ENCODE results near the gene POLK.
"Not testable (repeated sequence)": the region's sequence is repeated elsewhere in the genome, so short reads cannot be mapped to it uniquely, and the experiment has no call there.

The POLK gene

DNA sequence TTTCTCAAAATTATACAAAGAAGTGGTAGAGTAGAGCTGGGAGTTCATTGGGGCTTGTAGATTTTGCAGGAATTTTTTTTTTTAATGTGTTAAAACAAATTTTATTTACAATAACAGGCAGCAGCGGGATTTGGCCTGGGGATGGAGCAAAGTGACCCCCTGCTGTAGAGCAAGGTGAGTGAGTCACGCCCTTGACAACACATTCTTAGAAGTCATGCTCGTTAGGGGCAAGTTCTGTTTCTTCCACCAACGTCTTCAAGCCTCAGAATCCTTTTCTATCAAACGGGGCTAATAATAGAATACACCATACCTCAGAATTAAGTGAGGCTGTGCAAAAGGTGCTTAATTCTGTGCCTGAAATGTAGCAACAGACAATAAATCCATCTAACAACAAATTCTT is 98.5 kb downstream of the POLK start:
- no peaks in the 10 kb centered on the region for H3K9me3 ChIP-seq
- no peak for DNase-seq
- H3K4me3 ChIP-seq (ENCODE audit: low read depth, low read length), result no peak overlapping the region
- H3K36me3 ChIP-seq, result no peaks in the 10 kb centered on the region
- peaks cover 8% of the 10 kb centered on the region for H3K4me1 ChIP-seq
- no peaks in the 10 kb centered on the region for H3K27me3 ChIP-seq
- TF ChIP-seq, protein P1, sequence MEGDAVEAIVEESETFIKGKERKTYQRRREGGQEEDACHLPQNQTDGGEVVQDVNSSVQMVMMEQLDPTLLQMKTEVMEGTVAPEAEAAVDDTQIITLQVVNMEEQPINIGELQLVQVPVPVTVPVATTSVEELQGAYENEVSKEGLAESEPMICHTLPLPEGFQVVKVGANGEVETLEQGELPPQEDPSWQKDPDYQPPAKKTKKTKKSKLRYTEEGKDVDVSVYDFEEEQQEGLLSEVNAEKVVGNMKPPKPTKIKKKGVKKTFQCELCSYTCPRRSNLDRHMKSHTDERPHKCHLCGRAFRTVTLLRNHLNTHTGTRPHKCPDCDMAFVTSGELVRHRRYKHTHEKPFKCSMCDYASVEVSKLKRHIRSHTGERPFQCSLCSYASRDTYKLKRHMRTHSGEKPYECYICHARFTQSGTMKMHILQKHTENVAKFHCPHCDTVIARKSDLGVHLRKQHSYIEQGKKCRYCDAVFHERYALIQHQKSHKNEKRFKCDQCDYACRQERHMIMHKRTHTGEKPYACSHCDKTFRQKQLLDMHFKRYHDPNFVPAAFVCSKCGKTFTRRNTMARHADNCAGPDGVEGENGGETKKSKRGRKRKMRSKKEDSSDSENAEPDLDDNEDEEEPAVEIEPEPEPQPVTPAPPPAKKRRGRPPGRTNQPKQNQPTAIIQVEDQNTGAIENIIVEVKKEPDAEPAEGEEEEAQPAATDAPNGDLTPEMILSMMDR (IDR thresholded peaks at IDR 0.05; ENCODE audit: low read depth, low read length), result no peak

DNA sequence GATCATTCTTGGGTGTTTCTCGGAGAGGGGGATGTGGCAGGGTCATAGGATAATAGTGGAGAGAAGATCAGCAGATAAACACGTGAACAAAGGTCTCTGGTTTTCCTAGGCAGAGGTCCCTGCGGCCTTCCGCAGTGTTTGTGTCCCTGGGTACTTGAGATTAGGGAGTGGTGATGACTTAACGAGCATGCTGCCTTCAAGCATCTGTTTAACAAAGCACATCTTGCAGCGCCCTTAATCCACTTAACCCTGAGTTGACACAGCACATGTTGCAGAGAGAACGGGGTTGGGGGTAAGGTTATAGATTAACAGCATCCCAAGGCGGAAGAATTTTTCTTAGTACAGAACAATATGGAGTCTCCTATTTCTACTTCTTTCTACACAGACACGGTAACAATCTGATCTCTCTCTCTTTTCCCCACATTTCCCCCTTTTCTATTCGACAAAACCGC is 99.2 kb downstream of the POLK start:
- H3K36me3 ChIP-seq, H3K27me3 ChIP-seq, H3K9me3 ChIP-seq, H3K4me1 ChIP-seq: not testable (repeated sequence)
- H3K4me3 ChIP-seq (ENCODE audit: low read depth, low read length), result peak overlapping the region; percentile 64
- peak; percentile 62 for DNase-seq

DNA sequence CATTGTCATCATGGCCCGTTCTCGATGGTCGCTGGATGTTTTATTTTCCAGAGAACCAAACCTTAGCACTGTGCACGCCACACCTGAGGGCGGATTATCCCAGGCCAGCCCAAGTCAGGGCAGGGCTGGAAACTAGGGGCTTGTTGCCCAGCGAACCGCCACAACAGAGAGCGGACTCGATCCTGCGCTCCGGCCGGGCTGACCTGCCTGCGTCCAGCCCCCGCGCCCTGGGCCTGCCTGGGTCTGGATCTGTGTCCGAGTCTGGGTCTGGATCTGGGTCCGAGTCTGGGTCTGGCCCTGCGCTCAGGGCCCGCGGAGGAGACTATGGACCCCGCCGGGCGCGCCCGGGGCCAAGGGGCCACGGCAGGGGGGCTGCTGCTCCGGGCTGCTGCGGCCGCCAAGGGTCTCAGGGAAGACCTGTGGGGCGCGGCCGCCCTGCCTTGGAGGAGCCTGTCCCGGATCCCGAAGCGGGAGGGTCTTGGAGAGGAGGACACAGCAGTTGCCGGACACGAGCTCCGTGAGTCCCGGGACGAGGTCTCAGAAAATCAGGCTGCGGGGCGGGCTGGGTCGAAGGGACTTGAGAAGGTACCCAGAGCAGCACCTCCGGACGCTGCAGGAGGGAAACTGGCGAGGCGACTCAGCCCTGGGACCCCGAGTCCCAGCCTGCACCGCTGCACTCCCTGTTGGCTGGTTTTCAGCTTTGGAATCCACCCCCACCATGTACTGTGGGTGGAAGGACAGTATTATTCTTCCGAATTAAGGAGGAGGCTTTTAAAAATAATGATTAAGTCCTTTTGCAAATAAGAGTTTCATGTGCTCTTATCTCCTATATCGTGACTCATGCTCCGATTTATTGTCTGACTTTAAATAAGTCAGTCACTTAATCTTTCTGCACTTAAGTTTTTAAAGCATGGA is 99.9 kb downstream of the POLK start, which contains the start of gene ANKDD1B:
TSS of gene ANKDD1B (plus strand) at position 143 of the 915 bp plus-strand sequence. CDS start at position 325, 182 bp downstream.
- Histone ChIP-seq H3K9me3 (no peaks in the 10 kb centered on the region), H3K4me3 (ENCODE audit: low read depth, low read length) (peak within 1 kb of the TSS; percentile 64)
- peak; percentile 37 for DNase-seq

DNA sequence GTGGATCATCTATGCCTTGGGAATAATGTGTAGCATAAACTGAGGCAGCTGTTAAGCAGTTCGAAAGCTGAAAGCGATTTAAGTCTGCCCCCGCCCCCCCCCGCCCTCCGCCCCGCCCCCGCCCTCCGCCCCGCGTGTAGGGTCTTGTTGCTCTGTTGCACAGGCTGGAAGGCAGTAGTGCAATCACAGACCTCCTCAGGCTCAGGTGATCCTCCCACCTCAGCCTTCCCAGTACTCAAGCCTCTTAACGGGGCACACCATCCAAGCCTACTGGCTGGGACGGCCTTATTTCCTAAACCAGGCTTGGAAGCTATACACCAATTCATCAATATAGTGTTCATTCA is 100.5 kb downstream of the POLK start:
- Histone ChIP-seq H3K36me3 (no peaks in the 10 kb centered on the region), H3K4me3 (ENCODE audit: low read depth, low read length) (peak overlapping the region; percentile 64), H3K9me3 (no peaks in the 10 kb centered on the region), H3K27me3 (no peaks in the 10 kb centered on the region), H3K4me1 (peaks cover 8% of the 10 kb centered on the region)
- DNase-seq, result peak; percentile 10
- TF ChIP-seq, protein P1 (IDR thresholded peaks at IDR 0.05; ENCODE audit: low read depth, low read length), result no peak

More for the DNA sequence above, 99.9 kb downstream of the POLK start, which contains the start of gene ANKDD1B:
- H3K36me3 ChIP-seq, result no peaks in the 10 kb centered on the region
- TF ChIP-seq, protein P1 (IDR thresholded peaks at IDR 0.05; ENCODE audit: low read depth, low read length), result no peak
- no peaks in the 10 kb centered on the region for H3K27me3 ChIP-seq
- H3K4me1 ChIP-seq, result peaks cover 8% of the 10 kb centered on the region

DNA sequence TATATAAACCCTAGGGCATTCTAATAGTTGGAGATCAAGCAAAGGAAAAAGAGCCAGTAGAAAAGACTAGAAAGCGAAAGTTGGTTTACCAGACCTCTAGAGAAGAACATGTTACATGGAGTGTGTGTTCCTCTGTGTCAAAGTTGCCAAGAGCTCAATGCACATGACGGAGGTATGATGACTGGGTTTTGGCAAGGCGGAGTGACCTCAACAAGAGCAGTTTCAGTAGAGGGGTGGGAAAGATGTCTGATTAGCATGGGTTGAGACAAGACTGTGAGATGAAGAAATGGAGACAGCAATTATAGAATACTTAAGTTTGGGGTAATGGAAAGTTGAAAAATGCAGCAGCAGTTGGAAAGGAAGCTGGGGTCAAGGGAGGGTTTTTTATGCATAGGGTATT is 101.2 kb downstream of the POLK start:
- Histone ChIP-seq H3K4me3 (ENCODE audit: low read depth, low read length) (no peak overlapping the region), H3K4me1 (peaks cover 8% of the 10 kb centered on the region), H3K27me3 (no peaks in the 10 kb centered on the region), H3K9me3 (no peaks in the 10 kb centered on the region), H3K36me3 (no peaks in the 10 kb centered on the region)
- DNase-seq, result no peak
- TF ChIP-seq, protein P1 (IDR thresholded peaks at IDR 0.05; ENCODE audit: low read depth, low read length), result no peak

DNA sequence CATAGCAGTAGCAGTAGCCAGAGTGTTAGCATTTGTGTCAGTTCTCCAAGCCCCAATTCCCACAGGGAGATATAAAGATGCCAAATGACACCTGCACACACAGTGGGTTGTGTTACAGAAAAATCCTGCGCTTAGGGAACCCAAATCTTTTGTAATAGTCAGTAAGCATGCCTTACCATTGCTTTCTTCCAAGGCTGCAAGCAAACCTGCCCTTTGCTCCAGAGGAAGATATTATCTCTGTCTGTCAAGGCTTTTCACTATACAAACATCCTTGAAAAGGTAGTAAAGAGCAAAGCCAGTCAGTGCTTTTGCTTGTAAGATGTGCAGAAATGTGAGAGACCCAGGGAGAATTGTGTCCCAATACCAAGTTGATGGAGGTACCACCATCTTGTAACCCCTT is 102.5 kb downstream of the POLK start:
- no peak overlapping the region for H3K4me3 ChIP-seq (ENCODE audit: low read depth, low read length)
- peaks cover 8% of the 10 kb centered on the region for H3K4me1 ChIP-seq
- no peaks in the 10 kb centered on the region for H3K36me3 ChIP-seq
- TF ChIP-seq, protein P1 (IDR thresholded peaks at IDR 0.05; ENCODE audit: low read depth, low read length), result no peak
- no peak for DNase-seq
- H3K27me3 ChIP-seq, result no peaks in the 10 kb centered on the region
- no peaks in the 10 kb centered on the region for H3K9me3 ChIP-seq
